Mesothelial cell of epicardium (in vitro differentiated cells): Measurements from ENCODE around the gene RNF208. TPM values are rescaled to one million over a fixed set of nuclear protein-coding genes. Genes with fewer than 3 reads are reported as not detected.

Experiments used
- DNase-seq, 2 experiments: peaks; one replicate each; pipeline ENCODE4 v3.0.0; 2021; ENCODE audit warnings: low spot score in 2 of 2; ENCODE audit not compliant: unreplicated experiment in 2 of 2
- H3K27ac Mint-ChIP-seq: 2 replicates; pipeline ENCODE4 v1.8.0; 2021; ENCODE audit warnings: mixed read lengths
- H3K27me3 Mint-ChIP-seq: 2 replicates; pipeline ENCODE4 v1.8.0; 2021; ENCODE audit warnings: low read depth, mixed read lengths
- H3K36me3 Mint-ChIP-seq: 2 replicates; pipeline ENCODE4 v1.8.0; 2021; ENCODE audit warnings: mixed read lengths
- H3K4me1 Mint-ChIP-seq: 2 replicates; pipeline ENCODE4 v1.8.0; 2021; ENCODE audit warnings: mixed read lengths
- H3K4me3 Mint-ChIP-seq: 2 replicates; pipeline ENCODE4 v1.8.0; 2021; ENCODE audit warnings: mild to moderate bottlenecking, moderate library complexity, mixed read lengths
- H3K9me3 Mint-ChIP-seq: 2 replicates; pipeline ENCODE4 v1.8.0; 2021; ENCODE audit warnings: mixed read lengths
- CTCF ChIP-seq: fragments of 200-600 bp; sonication (generic); IDR thresholded peaks from one replicate; pipeline ENCODE4 v1.5.0; 2021; ENCODE audit warnings: antibody characterized with exemption; ENCODE audit not compliant: unreplicated experiment
- total RNA-seq: library from RNA; stranded (reverse); gene quantifications from 3 replicates; pipeline ENCODE4 v1.2.1, GENCODE V29; 2021

The RNF208 gene
- total RNA-seq, 1 donor from 2014 or later: 13.9 TPM

- no peak for DNase-seq
- H3K36me3 Mint-ChIP-seq: peaks cover 5% of the 10 kb centered on the region
- peaks cover 1% of the 10 kb centered on the region for H3K4me1 Mint-ChIP-seq
- H3K27me3 Mint-ChIP-seq: peaks cover 74% of the 10 kb centered on the region
- H3K9me3 Mint-ChIP-seq: no peaks in the 10 kb centered on the region
- TF ChIP-seq CTCF: no peak
- H3K4me3 Mint-ChIP-seq: no peak overlapping the region
- no peak overlapping the region for H3K27ac Mint-ChIP-seq
Measured at GRCh38 chr9:137172901-137173795, 48.9 kb downstream of the RNF208 start.

GRCh38 chr9:137171149-137171900, 50.7 kb downstream of the RNF208 start:
- peaks cover 1% of the 10 kb centered on the region for H3K4me1 Mint-ChIP-seq
- H3K27ac Mint-ChIP-seq: no peak overlapping the region
- no peaks in the 10 kb centered on the region for H3K36me3 Mint-ChIP-seq
- H3K9me3 Mint-ChIP-seq: no peaks in the 10 kb centered on the region
- H3K27me3 Mint-ChIP-seq: peaks cover 86% of the 10 kb centered on the region
- no peak for TF ChIP-seq CTCF
- no peak for DNase-seq
- no peak overlapping the region for H3K4me3 Mint-ChIP-seq

GRCh38 chr9:137170486-137171148, 51.4 kb downstream of the RNF208 start:
- DNase-seq: no peak
- Mint-ChIP-seq H3K27ac (no peak overlapping the region), H3K36me3 (no peaks in the 10 kb centered on the region), H3K9me3 (no peaks in the 10 kb centered on the region), H3K27me3 (peaks cover 86% of the 10 kb centered on the region), H3K4me3 (no peak overlapping the region), H3K4me1 (peaks cover 1% of the 10 kb centered on the region)
- TF ChIP-seq CTCF: no peak

Other genes starting within 250 kb of the RNF208 start
- 52.6 to 58.0 TPM (median 53.5 TPM) in 3 replicates for gene PTGDS, start 244.7 kb downstream of the RNF208 start, total RNA-seq
- 4.7 to 5.7 TPM (median 5.5 TPM) in 3 replicates for gene LCNL1, start 239.2 kb downstream of the RNF208 start, total RNA-seq
- 51.1 to 58.3 TPM (median 53.1 TPM) in 3 replicates for gene PAXX, start 229.8 kb downstream of the RNF208 start, total RNA-seq
- 1.5 to 2.9 TPM (median 1.7 TPM) in 3 replicates for gene CLIC3, start 225.7 kb downstream of the RNF208 start, total RNA-seq
- gene ABCA2, start 194.0 kb downstream of the RNF208 start, total RNA-seq: 57.7 to 59.3 TPM (median 58.7 TPM) in 3 replicates
- gene FUT7, start 190.2 kb downstream of the RNF208 start, total RNA-seq: 0.09 to 0.13 TPM in 2 of 3 replicates, not detected in the other
- 75.8 to 84.0 TPM (median 77.9 TPM) in 3 replicates for gene NPDC1, start 176.1 kb downstream of the RNF208 start, total RNA-seq
- gene ENTPD2, start 168.2 kb downstream of the RNF208 start, total RNA-seq: 4.8 to 6.3 TPM (median 5.2 TPM) in 3 replicates
- gene SAPCD2, start 151.7 kb downstream of the RNF208 start, total RNA-seq: 5.7 to 6.2 TPM (median 5.9 TPM) in 3 replicates
- gene UAP1L1, start 144.7 kb downstream of the RNF208 start, total RNA-seq: 4.6 to 5.7 TPM (median 5.5 TPM) in 3 replicates
- gene MAN1B1, start 135.3 kb downstream of the RNF208 start, total RNA-seq: 61.1 to 65.1 TPM (median 61.2 TPM) in 3 replicates
- 149 to 159 TPM (median 157 TPM) in 3 replicates for gene DPP7, start 107.5 kb downstream of the RNF208 start, total RNA-seq
- gene GRIN1, start 83.1 kb downstream of the RNF208 start, total RNA-seq: 0.58 to 0.99 TPM (median 0.64 TPM) in 3 replicates
- not detected in 3 replicates for gene LRRC26, start 52.2 kb downstream of the RNF208 start, total RNA-seq
- gene TMEM210, start 50.2 kb downstream of the RNF208 start, total RNA-seq: not detected in 3 replicates
- 86.1 to 89.3 TPM (median 87.1 TPM) in 3 replicates for gene ANAPC2, start 33.7 kb downstream of the RNF208 start, total RNA-seq
- gene SSNA1, start 33.6 kb downstream of the RNF208 start, total RNA-seq: 40.9 to 43.8 TPM (median 42.8 TPM) in 3 replicates
- 16.7 to 18.5 TPM (median 17.6 TPM) in 3 replicates for gene TPRN, start 21.5 kb downstream of the RNF208 start, total RNA-seq
- gene TMEM203, start 16.6 kb downstream of the RNF208 start, total RNA-seq: 32.7 to 35.5 TPM (median 33.0 TPM) in 3 replicates
- 22.4 to 24.3 TPM (median 23.5 TPM) in 3 replicates for gene NDOR1, start 16.5 kb downstream of the RNF208 start, total RNA-seq
- gene CYSRT1, start 2.9 kb upstream of the RNF208 start, total RNA-seq: 1.5 to 1.9 TPM (median 1.7 TPM) in 3 replicates
- gene RNF224, start 5.3 kb upstream of the RNF208 start, total RNA-seq: 0.16 to 0.41 TPM (median 0.29 TPM) in 3 replicates
- 0.23 to 0.27 TPM in 2 of 3 replicates, not detected in the other for gene SLC34A3, start 8.7 kb upstream of the RNF208 start, total RNA-seq
- 146 to 152 TPM (median 148 TPM) in 3 replicates for gene TUBB4B, start 19.0 kb upstream of the RNF208 start, total RNA-seq
- gene STPG3, start 29.0 kb upstream of the RNF208 start, total RNA-seq: 0.18 to 0.29 TPM in 2 of 3 replicates, not detected in the other
- 51.6 to 54.8 TPM (median 53.3 TPM) in 3 replicates for gene NELFB, start 33.1 kb upstream of the RNF208 start, total RNA-seq
- gene TOR4A, start 55.5 kb upstream of the RNF208 start, total RNA-seq: 5.7 to 6.5 TPM (median 6.5 TPM) in 3 replicates
- gene NRARP, start 80.0 kb upstream of the RNF208 start, total RNA-seq: 7.4 to 9.6 TPM (median 9.2 TPM) in 3 replicates
- 37.2 to 38.2 TPM (median 37.3 TPM) in 3 replicates for gene EXD3, start 200.9 kb upstream of the RNF208 start, total RNA-seq
- gene NOXA1, start 201.2 kb upstream of the RNF208 start, total RNA-seq: 19.9 to 22.1 TPM (median 21.4 TPM) in 3 replicates
- gene ENTPD8, start 219.1 kb upstream of the RNF208 start, total RNA-seq: 1.4 to 1.7 TPM (median 1.6 TPM) in 3 replicates
- gene NSMF, start 237.1 kb upstream of the RNF208 start, total RNA-seq: 85.3 to 85.6 TPM (median 85.3 TPM) in 3 replicates